Mesothelial cell of epicardium (in vitro differentiated cells): ENCODE results near the gene HSD17B14. TPM values are rescaled to one million over a fixed set of nuclear protein-coding genes. Genes with fewer than 3 reads are reported as not detected.

Experiments
- DNase-seq, 2 experiments: peaks; one replicate each; pipeline ENCODE4 v3.0.0; 2021; ENCODE audit warnings: low spot score in 2 of 2; ENCODE audit not compliant: unreplicated experiment in 2 of 2
- H3K27ac Mint-ChIP-seq: 2 replicates; pipeline ENCODE4 v1.8.0; 2021; ENCODE audit warnings: mixed read lengths
- H3K27me3 Mint-ChIP-seq: 2 replicates; pipeline ENCODE4 v1.8.0; 2021; ENCODE audit warnings: low read depth, mixed read lengths
- H3K36me3 Mint-ChIP-seq: 2 replicates; pipeline ENCODE4 v1.8.0; 2021; ENCODE audit warnings: mixed read lengths
- H3K4me1 Mint-ChIP-seq: 2 replicates; pipeline ENCODE4 v1.8.0; 2021; ENCODE audit warnings: mixed read lengths
- H3K4me3 Mint-ChIP-seq: 2 replicates; pipeline ENCODE4 v1.8.0; 2021; ENCODE audit warnings: mild to moderate bottlenecking, moderate library complexity, mixed read lengths
- H3K9me3 Mint-ChIP-seq: 2 replicates; pipeline ENCODE4 v1.8.0; 2021; ENCODE audit warnings: mixed read lengths
- total RNA-seq: library from RNA; stranded (reverse); gene quantifications from 3 replicates; pipeline ENCODE4 v1.2.1, GENCODE V29; 2021
- TF ChIP-seq, protein P1 (sequence below): fragments of 200-600 bp; sonication (generic); IDR thresholded peaks from one replicate; pipeline ENCODE4 v1.5.0; 2021; ENCODE audit warnings: antibody characterized with exemption; ENCODE audit not compliant: unreplicated experiment

The HSD17B14 gene
- total RNA-seq, 1 donor from 2014 or later, result 27.1 TPM

DNA sequence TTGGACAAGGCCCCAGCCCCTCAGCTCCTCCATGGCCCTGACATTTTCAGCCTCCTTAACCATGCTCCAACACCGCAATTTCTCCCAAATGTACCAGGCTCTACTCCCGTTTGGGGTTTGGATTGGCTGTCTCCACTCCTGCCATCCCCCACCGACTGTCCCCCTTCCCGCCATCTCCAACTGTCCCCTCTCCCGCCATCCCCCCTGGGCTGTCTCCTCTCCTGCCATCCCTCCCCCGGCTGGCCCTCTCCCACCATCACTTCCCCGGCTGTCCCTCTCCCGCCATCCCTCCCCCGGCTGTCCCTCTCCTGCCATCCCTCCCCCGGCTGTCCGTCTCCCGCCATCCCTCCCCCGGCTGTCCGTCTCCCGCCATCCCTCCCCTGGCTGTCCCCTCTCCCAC, 30.8 kb downstream of the HSD17B14 start:
- Mint-ChIP-seq H3K27me3 (no peaks in the 10 kb centered on the region), H3K4me1 (peaks cover 12% of the 10 kb centered on the region), H3K9me3 (no peaks in the 10 kb centered on the region), H3K4me3 (no peak overlapping the region), H3K27ac (no peak overlapping the region), H3K36me3 (no peaks in the 10 kb centered on the region)
- no peak for DNase-seq
- TF ChIP-seq, protein P1, sequence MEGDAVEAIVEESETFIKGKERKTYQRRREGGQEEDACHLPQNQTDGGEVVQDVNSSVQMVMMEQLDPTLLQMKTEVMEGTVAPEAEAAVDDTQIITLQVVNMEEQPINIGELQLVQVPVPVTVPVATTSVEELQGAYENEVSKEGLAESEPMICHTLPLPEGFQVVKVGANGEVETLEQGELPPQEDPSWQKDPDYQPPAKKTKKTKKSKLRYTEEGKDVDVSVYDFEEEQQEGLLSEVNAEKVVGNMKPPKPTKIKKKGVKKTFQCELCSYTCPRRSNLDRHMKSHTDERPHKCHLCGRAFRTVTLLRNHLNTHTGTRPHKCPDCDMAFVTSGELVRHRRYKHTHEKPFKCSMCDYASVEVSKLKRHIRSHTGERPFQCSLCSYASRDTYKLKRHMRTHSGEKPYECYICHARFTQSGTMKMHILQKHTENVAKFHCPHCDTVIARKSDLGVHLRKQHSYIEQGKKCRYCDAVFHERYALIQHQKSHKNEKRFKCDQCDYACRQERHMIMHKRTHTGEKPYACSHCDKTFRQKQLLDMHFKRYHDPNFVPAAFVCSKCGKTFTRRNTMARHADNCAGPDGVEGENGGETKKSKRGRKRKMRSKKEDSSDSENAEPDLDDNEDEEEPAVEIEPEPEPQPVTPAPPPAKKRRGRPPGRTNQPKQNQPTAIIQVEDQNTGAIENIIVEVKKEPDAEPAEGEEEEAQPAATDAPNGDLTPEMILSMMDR, result no peak

- Mint-ChIP-seq H3K36me3 (no peaks in the 10 kb centered on the region), H3K4me3 (no peak overlapping the region), H3K4me1 (peaks cover 3% of the 10 kb centered on the region), H3K9me3 (no peaks in the 10 kb centered on the region), H3K27ac (peak overlapping the region; percentile 15), H3K27me3 (no peaks in the 10 kb centered on the region)
- DNase-seq, result no peak
- TF ChIP-seq, protein P1, result no peak
Observed at GRCh38 chr19:48804496-48804895, 31.8 kb downstream of the HSD17B14 start.

DNA sequence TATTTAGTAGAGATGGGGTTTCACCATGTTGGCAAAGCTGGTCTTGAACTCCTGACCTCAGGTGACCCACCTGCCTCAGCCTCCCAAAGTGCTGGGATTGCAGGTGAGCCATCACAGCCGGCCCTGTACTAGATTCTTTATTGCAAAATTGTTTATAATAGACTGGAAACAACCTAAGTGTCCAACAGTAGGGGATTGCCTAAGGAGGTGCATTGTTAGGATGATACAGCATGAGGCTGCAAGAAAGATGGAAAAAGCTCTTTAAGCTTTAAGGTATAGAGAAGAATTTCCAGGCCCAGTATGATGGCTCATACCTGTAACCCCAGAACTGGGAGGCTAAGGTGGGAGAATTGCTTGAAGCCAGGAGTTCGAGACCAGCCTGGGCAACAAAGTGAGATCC, 33.7 kb downstream of the HSD17B14 start:
- Mint-ChIP-seq H3K27me3 (no peaks in the 10 kb centered on the region), H3K9me3 (no peaks in the 10 kb centered on the region), H3K36me3 (no peaks in the 10 kb centered on the region), H3K4me3 (no peak overlapping the region), H3K4me1 (peaks cover 3% of the 10 kb centered on the region), H3K27ac (no peak overlapping the region)
- TF ChIP-seq, protein P1, result no peak
- DNase-seq, result no peak

GRCh38 chr19:48799358-48800300, 36.7 kb downstream of the HSD17B14 start:
- Mint-ChIP-seq H3K27ac (no peak overlapping the region), H3K4me3 (no peak overlapping the region), H3K9me3 (no peaks in the 10 kb centered on the region), H3K4me1 (peaks cover 4% of the 10 kb centered on the region), H3K36me3 (no peaks in the 10 kb centered on the region), H3K27me3 (no peaks in the 10 kb centered on the region)
- TF ChIP-seq, protein P1, result no peak
- no peak for DNase-seq

GRCh38 chr19:48798937-48799336, 37.4 kb downstream of the HSD17B14 start:
- Mint-ChIP-seq H3K36me3 (no peaks in the 10 kb centered on the region), H3K27ac (no peak overlapping the region), H3K4me3 (no peak overlapping the region), H3K9me3 (no peaks in the 10 kb centered on the region), H3K4me1 (peaks cover 7% of the 10 kb centered on the region), H3K27me3 (no peaks in the 10 kb centered on the region)
- TF ChIP-seq, protein P1, result no peak
- DNase-seq, result no peak
